Measurements from ENCODE around the gene POM121L2. TPM values are rescaled to one million over a fixed set of nuclear protein-coding genes. Genes with fewer than 3 reads are reported as not detected.

POM121L2 gene
- total RNA-seq, 4 donors from 2014 or later, result not detected

GRCh38 chr6:27288136-27289044 is 23.7 kb downstream of the POM121L2 start:
- WGBS, 2 donors, result 2 to 4% methylated on average over 33 of the region's 33 CpGs
- peaks cover 0 to 7% (median 0%) of the 10 kb centered on the region in 4 donors for H3K4me1 ChIP-seq
- H3K9me3 ChIP-seq, result peaks cover 0 to 26% (median 0%) of the 10 kb centered on the region in 4 donors
- H3K4me3 ChIP-seq, result no peak overlapping the region
- no peak for DNase-seq (ENCODE audit: low spot score in 2 of 2)
- peaks cover 0 to 98% of the 10 kb centered on the region in 2 donors for H3K27me3 ChIP-seq
- TF ChIP-seq EP300 (IDR thresholded peaks at IDR 0.05) (no peak), POLR2A (IDR thresholded peaks at IDR 0.05) (no peak), CTCF (IDR thresholded peaks at IDR 0.05) (no peak)
- no peak overlapping the region for H3K27ac ChIP-seq
- H3K36me3 ChIP-seq, result no peaks in the 10 kb centered on the region

DNA sequence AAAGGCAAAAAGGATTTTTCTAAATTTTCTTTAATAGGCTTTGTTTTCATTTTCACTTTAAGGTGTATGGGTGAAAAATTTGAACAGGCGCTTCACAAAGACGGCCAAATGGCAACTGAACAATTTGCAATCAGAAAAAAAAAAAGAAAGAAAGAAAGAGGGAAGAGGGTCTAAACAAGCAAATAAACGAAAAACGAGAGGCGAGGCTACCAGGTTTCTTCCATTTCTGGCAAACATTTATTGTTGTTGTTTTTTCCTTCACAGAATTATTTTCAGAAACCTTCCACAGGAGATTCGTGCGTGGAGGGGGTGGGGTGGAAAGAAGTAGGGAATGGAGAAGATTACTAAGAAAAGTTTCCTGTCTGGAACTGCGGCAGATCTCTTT is 24.3 kb downstream of the POM121L2 start:
- Histone ChIP-seq H3K9me3 (peaks cover 0 to 31% (median 0%) of the 10 kb centered on the region in 4 donors), H3K27me3 (peaks cover 0 to 98% of the 10 kb centered on the region in 2 donors), H3K4me1 (peaks cover 0 to 7% (median 0%) of the 10 kb centered on the region in 4 donors), H3K4me3 (no peak overlapping the region), H3K36me3 (no peaks in the 10 kb centered on the region), H3K27ac (no peak overlapping the region)
- TF ChIP-seq EP300 (IDR thresholded peaks at IDR 0.05) (no peak), CTCF (IDR thresholded peaks at IDR 0.05) (no peak), POLR2A (IDR thresholded peaks at IDR 0.05) (no peak)
- whole genome bisulfite sequencing, 2 donors, result 6% methylated on average over 8 of the region's 8 CpGs
- DNase-seq (ENCODE audit: low spot score in 2 of 2), result no peak

GRCh38 chr6:27286141-27286540 is 25.9 kb downstream of the POM121L2 start:
- no peak for TF ChIP-seq CTCF (IDR thresholded peaks at IDR 0.05)
- no peak for TF ChIP-seq POLR2A (IDR thresholded peaks at IDR 0.05)
- TF ChIP-seq EP300 (IDR thresholded peaks at IDR 0.05), result no peak
- WGBS, 2 donors, result 91 to 95% methylated on average over 2 of the region's 2 CpGs
- H3K36me3 ChIP-seq, result no peaks in the 10 kb centered on the region
- H3K4me3 ChIP-seq, result no peak overlapping the region
- H3K4me1 ChIP-seq, result peaks cover 0 to 7% (median 0%) of the 10 kb centered on the region in 4 donors
- DNase-seq (ENCODE audit: low spot score in 2 of 2), result no peak
- no peak overlapping the region for H3K27ac ChIP-seq
- H3K9me3 ChIP-seq, result peaks cover 0 to 21% (median 0%) of the 10 kb centered on the region in 4 donors
- H3K27me3 ChIP-seq, result peaks cover 0 to 96% of the 10 kb centered on the region in 2 donors

DNA sequence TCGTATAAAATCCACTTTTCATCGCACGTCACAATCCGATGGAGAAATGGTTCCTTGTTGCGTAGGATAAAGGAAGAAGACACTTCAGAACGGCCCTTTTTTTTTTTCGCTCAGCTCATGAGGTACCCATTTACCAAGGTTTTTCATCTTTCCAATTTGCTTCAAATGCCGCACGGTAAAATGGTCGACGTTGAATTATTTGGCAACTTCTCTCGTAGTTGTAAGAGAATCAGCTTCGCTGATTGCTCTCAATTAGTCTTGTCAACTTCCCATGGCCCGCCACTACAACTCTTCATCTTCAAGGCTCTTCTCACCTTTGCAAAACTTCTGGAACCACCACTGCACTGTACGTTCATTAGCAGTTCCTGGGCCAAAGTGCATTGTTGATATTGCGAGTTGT is 28.8 kb downstream of the POM121L2 start:
- Histone ChIP-seq H3K27ac (no peak overlapping the region), H3K27me3 (peaks cover 0 to 95% of the 10 kb centered on the region in 2 donors)
- WGBS, 2 donors, result 11 to 15% methylated on average over 16 of the region's 16 CpGs

More for the DNA sequence above, 28.8 kb downstream of the POM121L2 start:
- TF ChIP-seq CTCF (IDR thresholded peaks at IDR 0.05), result no peak
- TF ChIP-seq POLR2A (IDR thresholded peaks at IDR 0.05), result no peak
- TF ChIP-seq EP300 (IDR thresholded peaks at IDR 0.05), result no peak
- H3K4me1 ChIP-seq, result peaks cover 0 to 13% (median 0%) of the 10 kb centered on the region in 4 donors
- DNase-seq (ENCODE audit: low spot score in 2 of 2), result no peak
- peaks cover 0 to 24% (median 0%) of the 10 kb centered on the region in 4 donors for H3K9me3 ChIP-seq
- H3K4me3 ChIP-seq, result no peak overlapping the region
- H3K36me3 ChIP-seq, result no peaks in the 10 kb centered on the region

Measured in tibial nerve (tissue), 4 donors.